NT2/D1 (cell line): Measurements from ENCODE around the gene MPV17L2.

ENCODE experiments used
- SUZ12 ChIP-seq: IDR thresholded peaks from 2 replicates; pipeline ENCODE4 v1.6.1; 2011; ENCODE audit not compliant: insufficient read length, insufficient read depth; ENCODE audit errors: extremely low read depth
- YY1 ChIP-seq: IDR thresholded peaks from 2 replicates; pipeline ENCODE4 v1.6.1; 2011; ENCODE audit not compliant: insufficient read length, insufficient read depth
- ZNF274 ChIP-seq: IDR thresholded peaks from 2 replicates; pipeline ENCODE4 v1.6.1; 2011; ENCODE audit warnings: mild to moderate bottlenecking, low read depth, low read length

GRCh38 chr19:18161636-18162002 is 31.4 kb upstream of the MPV17L2 start:
- TF ChIP-seq ZNF274 (no peak), YY1 (no peak), SUZ12 (no peak)
